Measurements from ENCODE around the gene ADAMTSL1.

DNA sequence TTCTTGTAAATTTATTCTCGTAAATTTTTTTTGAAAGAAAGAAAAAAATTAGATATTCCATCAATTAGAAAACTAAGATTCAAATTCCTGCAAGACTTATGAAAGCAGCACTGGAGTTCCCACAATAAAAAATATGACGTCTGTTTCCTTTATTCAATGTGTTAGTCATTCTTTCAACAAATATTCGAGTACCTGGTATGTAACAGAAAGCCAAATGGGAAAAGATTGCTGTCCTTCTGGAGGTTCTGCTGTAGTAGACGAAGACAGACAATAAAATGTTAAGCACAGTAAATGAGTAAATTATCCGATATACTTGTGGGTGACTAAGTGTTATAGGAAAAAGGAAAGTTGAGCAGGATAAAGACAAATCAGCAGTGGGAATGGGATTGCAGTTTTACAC is 92.2 kb downstream of the ADAMTSL1 start:
- TF ChIP-seq, protein P1, sequence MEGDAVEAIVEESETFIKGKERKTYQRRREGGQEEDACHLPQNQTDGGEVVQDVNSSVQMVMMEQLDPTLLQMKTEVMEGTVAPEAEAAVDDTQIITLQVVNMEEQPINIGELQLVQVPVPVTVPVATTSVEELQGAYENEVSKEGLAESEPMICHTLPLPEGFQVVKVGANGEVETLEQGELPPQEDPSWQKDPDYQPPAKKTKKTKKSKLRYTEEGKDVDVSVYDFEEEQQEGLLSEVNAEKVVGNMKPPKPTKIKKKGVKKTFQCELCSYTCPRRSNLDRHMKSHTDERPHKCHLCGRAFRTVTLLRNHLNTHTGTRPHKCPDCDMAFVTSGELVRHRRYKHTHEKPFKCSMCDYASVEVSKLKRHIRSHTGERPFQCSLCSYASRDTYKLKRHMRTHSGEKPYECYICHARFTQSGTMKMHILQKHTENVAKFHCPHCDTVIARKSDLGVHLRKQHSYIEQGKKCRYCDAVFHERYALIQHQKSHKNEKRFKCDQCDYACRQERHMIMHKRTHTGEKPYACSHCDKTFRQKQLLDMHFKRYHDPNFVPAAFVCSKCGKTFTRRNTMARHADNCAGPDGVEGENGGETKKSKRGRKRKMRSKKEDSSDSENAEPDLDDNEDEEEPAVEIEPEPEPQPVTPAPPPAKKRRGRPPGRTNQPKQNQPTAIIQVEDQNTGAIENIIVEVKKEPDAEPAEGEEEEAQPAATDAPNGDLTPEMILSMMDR (conservative IDR thresholded peaks at IDR 0.05; ENCODE audit: low read depth in 2 of 2), result no peak
- TF ChIP-seq, protein P2, sequence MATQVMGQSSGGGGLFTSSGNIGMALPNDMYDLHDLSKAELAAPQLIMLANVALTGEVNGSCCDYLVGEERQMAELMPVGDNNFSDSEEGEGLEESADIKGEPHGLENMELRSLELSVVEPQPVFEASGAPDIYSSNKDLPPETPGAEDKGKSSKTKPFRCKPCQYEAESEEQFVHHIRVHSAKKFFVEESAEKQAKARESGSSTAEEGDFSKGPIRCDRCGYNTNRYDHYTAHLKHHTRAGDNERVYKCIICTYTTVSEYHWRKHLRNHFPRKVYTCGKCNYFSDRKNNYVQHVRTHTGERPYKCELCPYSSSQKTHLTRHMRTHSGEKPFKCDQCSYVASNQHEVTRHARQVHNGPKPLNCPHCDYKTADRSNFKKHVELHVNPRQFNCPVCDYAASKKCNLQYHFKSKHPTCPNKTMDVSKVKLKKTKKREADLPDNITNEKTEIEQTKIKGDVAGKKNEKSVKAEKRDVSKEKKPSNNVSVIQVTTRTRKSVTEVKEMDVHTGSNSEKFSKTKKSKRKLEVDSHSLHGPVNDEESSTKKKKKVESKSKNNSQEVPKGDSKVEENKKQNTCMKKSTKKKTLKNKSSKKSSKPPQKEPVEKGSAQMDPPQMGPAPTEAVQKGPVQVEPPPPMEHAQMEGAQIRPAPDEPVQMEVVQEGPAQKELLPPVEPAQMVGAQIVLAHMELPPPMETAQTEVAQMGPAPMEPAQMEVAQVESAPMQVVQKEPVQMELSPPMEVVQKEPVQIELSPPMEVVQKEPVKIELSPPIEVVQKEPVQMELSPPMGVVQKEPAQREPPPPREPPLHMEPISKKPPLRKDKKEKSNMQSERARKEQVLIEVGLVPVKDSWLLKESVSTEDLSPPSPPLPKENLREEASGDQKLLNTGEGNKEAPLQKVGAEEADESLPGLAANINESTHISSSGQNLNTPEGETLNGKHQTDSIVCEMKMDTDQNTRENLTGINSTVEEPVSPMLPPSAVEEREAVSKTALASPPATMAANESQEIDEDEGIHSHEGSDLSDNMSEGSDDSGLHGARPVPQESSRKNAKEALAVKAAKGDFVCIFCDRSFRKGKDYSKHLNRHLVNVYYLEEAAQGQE (IDR thresholded peaks at IDR 0.05; ENCODE audit: unreplicated experiment), result no peak
- TF ChIP-seq EZH2 (IDR thresholded peaks at IDR 0.05; ENCODE audit: low read depth, unreplicated experiment) (no peak), JUNB (IDR thresholded peaks at IDR 0.05; ENCODE audit: unreplicated experiment) (no peak), POLR2AphosphoS5 (IDR thresholded peaks at IDR 0.05; ENCODE audit: low read depth) (no peak), EZH2phosphoT487 (IDR thresholded peaks at IDR 0.05; ENCODE audit: unreplicated experiment) (no peak), NANOG (IDR thresholded peaks at IDR 0.05; ENCODE audit: borderline replicate concordance) (no peak), ETS1 (IDR thresholded peaks at IDR 0.05) (no peak), ZNF331 (CRISPR knock-in tag; IDR thresholded peaks at IDR 0.05; ENCODE audit: low read depth) (no peak), CREB1 (CRISPR knock-in tag; IDR thresholded peaks at IDR 0.05; ENCODE audit: low read depth) (no peak)
